Stimulated activated effector memory CD8-positive, alpha-beta T cell treated with anti-CD3 and anti-CD28 coated beads, Interleukin-12 subunit alpha, Interleukin-12 subunit beta, amount 100 ng/mL, for 72 hours (primary cell): ENCODE measurements around the gene PSAP.
A peak's percentile ranks its signal among the peaks of the same experiment; 100 is the strongest.

Experiments used
- ATAC-seq: fragments of 150-1000 bp; cut with Tn5 transposase; 2 replicates; pipeline ENCODE4 v1.10.0; 2021
- DNase-seq, 2 donors: peaks; one replicate each; pipeline ENCODE4 v3.0.0; 2021 to 2022; ENCODE audit warnings: low spot score in 2 of 2
- H3K27ac Mint-ChIP-seq: one replicate; pipeline ENCODE4 v1.8.0; 2022; ENCODE audit warnings: mild to moderate bottlenecking, mixed read lengths
- H3K36me3 Mint-ChIP-seq: one replicate; pipeline ENCODE4 v1.8.0; 2022; ENCODE audit warnings: mild to moderate bottlenecking, mixed read lengths
- H3K4me1 Mint-ChIP-seq: one replicate; pipeline ENCODE4 v1.8.0; 2022; ENCODE audit warnings: mixed read lengths
- H3K4me3 Mint-ChIP-seq: one replicate; pipeline ENCODE4 v1.8.0; 2022; ENCODE audit warnings: mild to moderate bottlenecking, mixed read lengths
- H3K9me3 Mint-ChIP-seq: one replicate; pipeline ENCODE4 v1.8.0; 2022; ENCODE audit warnings: mixed read lengths

The PSAP gene

DNA sequence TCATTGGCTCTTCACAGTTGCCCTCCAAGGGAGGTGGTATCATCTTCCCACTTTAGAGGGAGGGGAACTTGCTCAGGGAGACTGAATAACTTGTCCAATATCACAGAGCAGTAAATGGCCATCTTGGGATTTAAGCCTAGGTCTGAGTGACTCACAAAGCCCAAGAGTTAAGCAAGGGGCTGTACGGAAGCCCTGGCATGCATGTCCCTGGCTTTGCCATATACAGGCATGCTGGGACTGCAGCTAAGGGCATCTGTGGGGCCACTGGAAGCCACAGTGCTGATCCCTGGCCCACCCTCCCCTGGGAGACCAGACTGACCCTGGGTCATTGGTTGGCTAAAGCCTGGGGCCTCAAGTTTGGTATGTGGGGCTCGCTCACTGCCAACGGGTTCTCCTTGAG lies 80.8 kb downstream of the PSAP start:
- DNase-seq (no peak), ATAC-seq (no peak)
- Mint-ChIP-seq H3K36me3 (peaks cover 54% of the 10 kb centered on the region), H3K4me1 (peaks cover 85% of the 10 kb centered on the region), H3K27ac (peak overlapping the region; percentile 95), H3K9me3 (no peaks in the 10 kb centered on the region), H3K4me3 (peak overlapping the region; percentile 89)

GRCh38 chr10:71769279-71769823 lies 81.7 kb downstream of the PSAP start:
- no peak for DNase-seq
- Mint-ChIP-seq H3K4me3 (peak overlapping the region; percentile 89), H3K27ac (peak overlapping the region; percentile 95), H3K9me3 (no peaks in the 10 kb centered on the region), H3K36me3 (peaks cover 59% of the 10 kb centered on the region), H3K4me1 (peaks cover 85% of the 10 kb centered on the region)
- no peak for ATAC-seq

GRCh38 chr10:71767420-71768035 lies 83.5 kb downstream of the PSAP start:
- H3K4me1 Mint-ChIP-seq: peaks cover 89% of the 10 kb centered on the region
- DNase-seq (no peak), ATAC-seq (no peak)
- peaks cover 68% of the 10 kb centered on the region for H3K36me3 Mint-ChIP-seq
- no peaks in the 10 kb centered on the region for H3K9me3 Mint-ChIP-seq
- peak overlapping the region; percentile 95 for H3K27ac Mint-ChIP-seq
- H3K4me3 Mint-ChIP-seq: peak overlapping the region; percentile 89

DNA sequence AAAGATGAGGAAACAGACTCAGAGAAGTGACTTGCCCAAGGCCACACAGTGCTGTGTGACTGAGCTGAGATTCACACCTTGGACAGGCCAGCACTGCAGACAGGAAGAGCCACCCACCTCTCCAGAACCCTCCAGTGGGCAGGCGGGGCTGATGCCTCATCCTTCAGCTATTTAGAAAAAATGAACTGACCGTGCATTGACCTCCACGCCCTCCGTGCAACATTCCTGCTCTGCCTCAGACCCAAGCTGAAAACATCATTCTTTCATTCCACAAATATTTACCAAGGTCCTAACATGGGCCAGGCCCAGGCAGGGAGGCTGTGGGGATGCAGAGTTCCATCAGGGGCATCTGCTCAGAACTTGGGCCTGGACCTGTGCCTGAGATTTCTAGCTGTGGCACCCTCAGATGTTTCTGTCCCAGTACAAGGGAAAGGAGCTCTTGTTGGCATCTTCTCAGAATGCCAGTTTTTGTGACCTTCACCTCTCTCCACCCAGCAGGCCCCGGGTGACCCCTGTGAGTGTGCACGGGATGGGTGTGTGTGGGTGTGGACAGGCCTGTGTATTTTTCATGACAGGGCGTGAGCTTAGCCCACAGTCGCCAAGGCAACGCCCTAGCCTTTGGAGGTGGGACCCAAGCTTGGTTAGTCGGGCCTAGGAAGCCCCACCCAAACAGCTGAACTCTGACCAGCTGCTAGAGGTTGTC lies 84.2 kb downstream of the PSAP start:
- peak overlapping the region; percentile 95 for H3K27ac Mint-ChIP-seq
- peaks cover 89% of the 10 kb centered on the region for H3K4me1 Mint-ChIP-seq
- no peaks in the 10 kb centered on the region for H3K9me3 Mint-ChIP-seq
- peak overlapping the region; percentile 89 for H3K4me3 Mint-ChIP-seq
- ATAC-seq (peak; percentile 41), DNase-seq (no peak)
- peaks cover 63% of the 10 kb centered on the region for H3K36me3 Mint-ChIP-seq
